Measurements from ENCODE around the gene DOCK1.
"Not testable (repeated sequence)": the region's sequence is repeated elsewhere in the genome, so short reads cannot be mapped to it uniquely, and the experiment has no call there.

GRCh38 chr10:126890797-126891196 is 14.4 kb upstream of the DOCK1 start:
- not testable (repeated sequence) for TF ChIP-seq CTCF, POLR2AphosphoS5 (IDR thresholded peaks at IDR 0.05)
